ENCODE measurements around the gene GET3. TPM values are rescaled to one million over a fixed set of nuclear protein-coding genes. Genes with fewer than 3 reads are reported as not detected.

GET3 gene
- total and polyA plus RNA-seq, 2 of the 13 experiments (the other 11 are each of a cell fraction or from before 2014, with no cell fraction given) = 57.7 to 59.4 TPM

- TF ChIP-seq ZNF576 (CRISPR knock-in tag; IDR thresholded peaks at IDR 0.05) = no peak
- TF ChIP-seq, protein P1, sequence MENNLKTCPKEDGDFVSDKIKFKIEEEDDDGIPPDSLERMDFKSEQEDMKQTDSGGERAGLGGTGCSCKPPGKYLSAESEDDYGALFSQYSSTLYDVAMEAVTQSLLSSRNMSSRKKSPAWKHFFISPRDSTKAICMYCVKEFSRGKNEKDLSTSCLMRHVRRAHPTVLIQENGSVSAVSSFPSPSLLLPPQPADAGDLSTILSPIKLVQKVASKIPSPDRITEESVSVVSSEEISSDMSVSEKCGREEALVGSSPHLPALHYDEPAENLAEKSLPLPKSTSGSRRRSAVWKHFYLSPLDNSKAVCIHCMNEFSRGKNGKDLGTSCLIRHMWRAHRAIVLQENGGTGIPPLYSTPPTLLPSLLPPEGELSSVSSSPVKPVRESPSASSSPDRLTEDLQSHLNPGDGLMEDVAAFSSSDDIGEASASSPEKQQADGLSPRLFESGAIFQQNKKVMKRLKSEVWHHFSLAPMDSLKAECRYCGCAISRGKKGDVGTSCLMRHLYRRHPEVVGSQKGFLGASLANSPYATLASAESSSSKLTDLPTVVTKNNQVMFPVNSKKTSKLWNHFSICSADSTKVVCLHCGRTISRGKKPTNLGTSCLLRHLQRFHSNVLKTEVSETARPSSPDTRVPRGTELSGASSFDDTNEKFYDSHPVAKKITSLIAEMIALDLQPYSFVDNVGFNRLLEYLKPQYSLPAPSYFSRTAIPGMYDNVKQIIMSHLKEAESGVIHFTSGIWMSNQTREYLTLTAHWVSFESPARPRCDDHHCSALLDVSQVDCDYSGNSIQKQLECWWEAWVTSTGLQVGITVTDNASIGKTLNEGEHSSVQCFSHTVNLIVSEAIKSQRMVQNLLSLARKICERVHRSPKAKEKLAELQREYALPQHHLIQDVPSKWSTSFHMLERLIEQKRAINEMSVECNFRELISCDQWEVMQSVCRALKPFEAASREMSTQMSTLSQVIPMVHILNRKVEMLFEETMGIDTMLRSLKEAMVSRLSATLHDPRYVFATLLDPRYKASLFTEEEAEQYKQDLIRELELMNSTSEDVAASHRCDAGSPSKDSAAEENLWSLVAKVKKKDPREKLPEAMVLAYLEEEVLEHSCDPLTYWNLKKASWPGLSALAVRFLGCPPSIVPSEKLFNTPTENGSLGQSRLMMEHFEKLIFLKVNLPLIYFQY (CRISPR knock-in tag; IDR thresholded peaks at IDR 0.05; ENCODE audit: borderline replicate concordance) = peak; percentile 85; the same call in 1 of the 2 replicates
- TF ChIP-seq CHD4 (IDR thresholded peaks at IDR 0.05; ENCODE audit: borderline replicate concordance, low read length) = peak; percentile 51; the same call in 1 of the 2 replicates
- no peak for TF ChIP-seq SOX13 (IDR thresholded peaks at IDR 0.05)
- no peak for TF ChIP-seq SOX13 (CRISPR knock-in tag; conservative IDR thresholded peaks at IDR 0.05 in 1 of 2, IDR thresholded peaks at IDR 0.05 in 1 of 2)
- TF ChIP-seq ZNF569 (CRISPR knock-in tag; IDR thresholded peaks at IDR 0.05; ENCODE audit: borderline replicate concordance) = no peak
- 0 out of 2 replicates have a peak, but pooled peaks have one; percentile 24 for TF ChIP-seq HOXA9 (CRISPR knock-in tag; IDR thresholded peaks at IDR 0.05; ENCODE audit: borderline replicate concordance)
- TF ChIP-seq POLR2AphosphoS2 (IDR thresholded peaks at IDR 0.05; ENCODE audit: low read depth, low read length) = no peak
- TF ChIP-seq, protein P2, sequence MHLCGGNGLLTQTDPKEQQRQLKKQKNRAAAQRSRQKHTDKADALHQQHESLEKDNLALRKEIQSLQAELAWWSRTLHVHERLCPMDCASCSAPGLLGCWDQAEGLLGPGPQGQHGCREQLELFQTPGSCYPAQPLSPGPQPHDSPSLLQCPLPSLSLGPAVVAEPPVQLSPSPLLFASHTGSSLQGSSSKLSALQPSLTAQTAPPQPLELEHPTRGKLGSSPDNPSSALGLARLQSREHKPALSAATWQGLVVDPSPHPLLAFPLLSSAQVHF (CRISPR knock-in tag; IDR thresholded peaks at IDR 0.05) = no peak
- TF ChIP-seq ARNT2 (CRISPR knock-in tag; IDR thresholded peaks at IDR 0.05; ENCODE audit: low read depth) = no peak
- peak; percentile 86; the same call in 1 of the 2 replicates for TF ChIP-seq KDM1A (CRISPR knock-in tag; IDR thresholded peaks at IDR 0.05)
- peak; percentile 61 for TF ChIP-seq RBFOX2 (IDR thresholded peaks at IDR 0.05; ENCODE audit: low read depth, low read length)
- TF ChIP-seq, protein P3, sequence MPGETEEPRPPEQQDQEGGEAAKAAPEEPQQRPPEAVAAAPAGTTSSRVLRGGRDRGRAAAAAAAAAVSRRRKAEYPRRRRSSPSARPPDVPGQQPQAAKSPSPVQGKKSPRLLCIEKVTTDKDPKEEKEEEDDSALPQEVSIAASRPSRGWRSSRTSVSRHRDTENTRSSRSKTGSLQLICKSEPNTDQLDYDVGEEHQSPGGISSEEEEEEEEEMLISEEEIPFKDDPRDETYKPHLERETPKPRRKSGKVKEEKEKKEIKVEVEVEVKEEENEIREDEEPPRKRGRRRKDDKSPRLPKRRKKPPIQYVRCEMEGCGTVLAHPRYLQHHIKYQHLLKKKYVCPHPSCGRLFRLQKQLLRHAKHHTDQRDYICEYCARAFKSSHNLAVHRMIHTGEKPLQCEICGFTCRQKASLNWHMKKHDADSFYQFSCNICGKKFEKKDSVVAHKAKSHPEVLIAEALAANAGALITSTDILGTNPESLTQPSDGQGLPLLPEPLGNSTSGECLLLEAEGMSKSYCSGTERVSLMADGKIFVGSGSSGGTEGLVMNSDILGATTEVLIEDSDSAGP (CRISPR knock-in tag; IDR thresholded peaks at IDR 0.05; ENCODE audit: borderline replicate concordance) = 0 out of 2 replicates have a peak, but pooled peaks have one; percentile 3
- 0 out of 2 replicates have a peak, but pooled peaks have one; percentile 0 for TF ChIP-seq SP4 (CRISPR knock-in tag; IDR thresholded peaks at IDR 0.05)
- 0 out of 2 replicates have a peak, but pooled peaks have one; percentile 8 for TF ChIP-seq GFI1 (CRISPR knock-in tag; IDR thresholded peaks at IDR 0.05; ENCODE audit: borderline replicate concordance)
- no peak for TF ChIP-seq HES4 (CRISPR knock-in tag; IDR thresholded peaks at IDR 0.05; ENCODE audit: borderline replicate concordance)
- peak; percentile 44; the same call in 1 of the 2 replicates for TF ChIP-seq ZNF605 (CRISPR knock-in tag; IDR thresholded peaks at IDR 0.05)
- no peak; the same call in 1 of the 2 replicates for TF ChIP-seq HNF4A (CRISPR knock-in tag; IDR thresholded peaks at IDR 0.05)
- TF ChIP-seq YEATS4 (CRISPR knock-in tag; IDR thresholded peaks at IDR 0.05; ENCODE audit: borderline replicate concordance) = no peak
- TF ChIP-seq TERF1 (CRISPR knock-in tag; IDR thresholded peaks at IDR 0.05) = no peak
Observed at GRCh38 chr19:12789098-12789903, 52.0 kb downstream of the GET3 start (continued).

Data from HepG2 (cell line).